ENCODE measurements around the gene ITGB2. TPM values are rescaled to one million over a fixed set of nuclear protein-coding genes. Genes with fewer than 3 reads are reported as not detected.
"Not testable (repeated sequence)": the region's sequence is repeated elsewhere in the genome, so short reads cannot be mapped to it uniquely, and the experiment has no call there.

Gene ITGB2
- total RNA-seq, 1 donor from 2014 or later, result 0.34 TPM

DNA sequence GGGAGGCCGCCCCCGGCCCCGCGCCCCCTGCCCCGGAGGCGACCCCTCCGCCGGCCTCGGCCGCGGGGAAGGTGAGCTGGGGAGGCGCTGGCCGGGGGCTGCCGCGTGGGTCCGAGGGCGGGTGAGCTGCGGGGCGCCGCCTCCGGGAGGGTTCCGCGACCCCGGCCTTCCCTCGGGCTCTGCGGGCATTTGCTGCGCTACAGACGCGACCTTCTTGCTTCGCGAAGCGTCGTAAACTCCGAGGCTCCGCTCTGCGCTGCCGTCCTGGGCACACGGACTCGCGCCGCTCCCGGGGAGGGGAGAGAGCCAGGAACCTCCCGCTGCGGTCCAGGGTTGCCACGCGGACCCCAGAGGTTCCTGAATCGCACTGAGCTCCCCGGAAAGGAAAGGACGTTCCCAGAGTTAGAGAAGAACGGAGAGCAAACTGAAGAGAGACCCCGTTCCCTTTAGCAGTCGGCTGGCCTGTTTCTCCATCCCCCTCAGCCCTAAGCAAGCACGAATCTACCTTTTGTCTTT, 19.5 kb upstream of the ITGB2 start:
- DNase-seq, result peak; percentile 44

DNA sequence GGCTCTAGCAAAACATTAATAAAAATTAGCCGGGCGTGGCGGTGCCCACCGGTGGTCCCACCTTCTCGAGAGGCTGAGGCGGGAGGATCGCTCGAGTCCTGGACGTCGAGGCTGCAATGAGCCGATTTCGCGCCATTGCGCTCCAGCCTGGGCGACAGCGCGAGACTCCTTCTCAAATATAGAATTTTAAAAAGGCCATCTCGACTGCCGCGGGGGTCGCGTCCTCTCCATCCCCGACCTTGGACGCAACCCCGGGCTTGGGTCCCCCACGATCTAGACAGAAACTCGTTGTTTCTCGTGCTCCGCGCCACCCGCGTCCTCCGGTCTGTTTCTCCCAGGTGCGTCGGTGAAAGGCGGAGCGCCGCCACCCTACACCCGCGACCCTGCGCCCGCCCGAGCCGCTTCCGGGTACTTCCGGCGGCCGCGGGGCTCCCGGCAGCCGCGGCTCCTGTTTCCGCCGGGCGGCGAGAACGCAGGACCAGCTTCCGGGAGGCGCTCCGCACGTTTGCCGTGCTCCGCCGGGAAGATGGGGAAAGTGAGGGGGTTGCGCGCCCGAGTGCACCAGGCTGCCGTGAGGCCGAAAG, 18.9 kb upstream of the ITGB2 start, which contains the start of gene SLX9:
SLX9 (plus strand) TSS at position 498 of the 584 bp plus-strand sequence; CDS start at position 527, 29 bp downstream.
- peak; percentile 71 for DNase-seq

DNA sequence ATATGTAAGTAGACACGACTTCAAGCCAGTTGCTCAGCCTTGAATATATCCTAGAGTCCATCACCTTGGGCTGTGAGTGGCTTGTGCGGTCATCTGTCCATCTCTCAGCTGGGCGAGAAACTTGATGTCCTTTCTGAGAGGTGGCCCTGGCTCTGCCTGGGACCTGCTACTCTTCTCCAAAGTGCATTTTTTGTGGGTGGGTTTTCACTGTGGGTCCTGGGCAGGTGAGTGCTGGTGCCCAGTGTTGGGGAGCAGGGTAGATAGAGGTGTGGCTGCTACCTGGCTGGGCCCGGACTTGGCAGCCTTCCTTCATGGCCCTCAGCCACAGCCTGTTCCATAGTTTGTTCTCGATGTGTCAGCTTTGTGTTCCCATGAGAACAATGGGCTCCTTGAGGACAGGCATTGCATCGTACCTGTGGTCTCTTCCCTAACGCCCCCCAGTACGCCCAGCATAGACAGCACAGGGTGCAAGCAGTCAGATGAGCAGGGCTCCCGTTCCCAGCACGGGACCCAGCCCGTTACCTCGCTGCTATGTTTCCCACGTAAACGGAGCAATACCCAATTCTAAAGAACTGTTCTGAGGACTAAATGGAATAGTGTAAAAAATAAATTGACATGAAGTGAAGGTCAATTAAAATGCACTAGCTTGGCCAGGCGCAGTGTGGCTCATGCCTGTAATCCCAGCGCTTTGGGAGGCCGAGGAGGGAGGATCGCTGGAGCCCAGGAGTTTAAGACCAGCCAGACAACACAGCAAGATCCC, 18.3 kb upstream of the ITGB2 start:
- DNase-seq, result no peak

DNA sequence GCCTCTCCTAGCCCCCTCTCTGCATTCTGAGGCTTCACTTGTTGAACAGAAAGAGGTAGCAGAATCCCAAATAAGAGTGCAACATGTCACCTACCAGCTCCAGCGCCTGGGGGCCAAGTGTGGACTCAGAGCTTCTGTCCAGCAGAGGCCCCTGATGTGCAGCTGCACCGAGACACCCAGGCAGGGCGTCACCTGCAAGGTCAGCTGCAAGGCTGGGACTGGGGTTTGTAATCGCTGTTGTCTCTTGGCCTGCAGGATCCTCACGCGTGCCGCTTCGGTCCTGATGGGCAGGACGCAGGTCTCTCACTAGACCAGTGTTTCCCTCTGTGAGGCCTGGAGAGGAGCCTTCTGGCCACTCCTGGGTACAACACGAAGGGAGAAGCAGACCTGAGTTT, 14.8 kb upstream of the ITGB2 start:
- DNase-seq, result no peak

DNA sequence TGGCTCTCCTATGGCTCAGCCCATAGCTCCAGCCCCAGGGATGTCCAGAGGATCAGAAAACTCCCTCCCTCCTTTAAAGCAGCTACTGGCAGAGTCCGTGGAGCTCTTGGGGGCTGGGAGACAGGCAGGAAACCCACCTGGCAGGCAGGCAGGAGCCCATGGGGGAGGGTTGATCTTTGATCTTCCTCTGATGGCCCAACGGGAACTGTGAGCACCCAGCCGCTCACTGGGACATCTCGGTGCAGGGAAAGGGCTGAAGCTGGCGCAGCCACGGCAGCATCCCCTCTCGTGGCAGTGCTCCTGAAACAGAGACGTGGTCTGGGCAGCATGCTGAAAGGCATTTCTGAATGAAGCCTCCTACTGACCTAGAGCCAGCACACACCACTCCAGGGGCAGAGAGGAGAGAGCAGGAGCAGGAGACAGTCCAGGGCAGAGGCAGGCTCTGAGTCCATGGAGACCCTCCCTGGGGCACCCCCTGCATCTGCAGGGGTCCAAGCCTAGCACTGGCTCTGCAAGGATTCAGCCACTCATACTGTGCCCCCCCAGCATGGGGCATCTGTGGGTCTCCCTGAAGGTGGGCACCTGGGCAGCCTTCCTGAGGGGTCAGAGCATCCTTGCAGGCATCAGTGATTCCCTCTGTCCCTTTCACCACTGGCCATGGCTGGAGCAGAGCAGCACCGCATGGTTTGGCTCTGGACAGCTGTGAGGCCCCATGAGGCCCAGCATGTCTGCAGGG, 14.3 kb upstream of the ITGB2 start:
- no peak for DNase-seq

DNA sequence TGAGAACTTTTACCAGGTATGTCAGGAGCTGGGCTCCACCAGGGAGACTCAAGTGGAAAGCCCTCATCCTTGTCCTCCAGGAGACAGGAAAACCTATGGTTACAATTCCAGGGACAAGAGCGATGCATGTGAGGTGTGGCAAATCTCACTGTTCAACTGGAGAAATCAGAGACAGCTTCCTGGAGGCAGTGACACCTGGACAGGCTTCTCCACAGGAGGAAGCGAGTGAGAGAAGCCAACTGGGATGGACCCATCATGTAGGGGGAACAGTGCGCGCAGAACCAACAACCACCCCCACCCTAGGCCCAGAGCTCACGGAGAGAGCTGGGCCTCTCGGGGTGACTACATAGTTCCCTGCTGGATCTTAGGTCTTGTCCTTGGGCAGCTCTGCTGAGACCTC, 13.6 kb upstream of the ITGB2 start:
- no peak for DNase-seq

DNA sequence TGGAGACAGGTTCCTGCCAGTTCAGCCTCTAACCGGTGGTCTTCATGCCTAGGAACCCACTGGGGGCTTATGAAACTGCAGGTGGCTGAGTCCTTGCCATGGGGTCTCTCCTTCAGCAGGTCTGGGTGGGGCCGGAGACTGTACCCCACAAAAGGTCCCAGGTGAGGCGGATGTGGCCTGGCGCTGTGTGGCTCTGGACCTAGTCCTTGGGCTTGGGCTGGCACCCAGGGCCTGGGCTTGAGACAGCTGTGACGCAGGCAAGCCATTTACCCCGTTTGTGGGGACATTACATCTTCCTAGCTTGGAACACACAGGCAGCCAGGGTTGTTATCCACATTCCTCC, 13.2 kb upstream of the ITGB2 start:
- no peak for DNase-seq

DNA sequence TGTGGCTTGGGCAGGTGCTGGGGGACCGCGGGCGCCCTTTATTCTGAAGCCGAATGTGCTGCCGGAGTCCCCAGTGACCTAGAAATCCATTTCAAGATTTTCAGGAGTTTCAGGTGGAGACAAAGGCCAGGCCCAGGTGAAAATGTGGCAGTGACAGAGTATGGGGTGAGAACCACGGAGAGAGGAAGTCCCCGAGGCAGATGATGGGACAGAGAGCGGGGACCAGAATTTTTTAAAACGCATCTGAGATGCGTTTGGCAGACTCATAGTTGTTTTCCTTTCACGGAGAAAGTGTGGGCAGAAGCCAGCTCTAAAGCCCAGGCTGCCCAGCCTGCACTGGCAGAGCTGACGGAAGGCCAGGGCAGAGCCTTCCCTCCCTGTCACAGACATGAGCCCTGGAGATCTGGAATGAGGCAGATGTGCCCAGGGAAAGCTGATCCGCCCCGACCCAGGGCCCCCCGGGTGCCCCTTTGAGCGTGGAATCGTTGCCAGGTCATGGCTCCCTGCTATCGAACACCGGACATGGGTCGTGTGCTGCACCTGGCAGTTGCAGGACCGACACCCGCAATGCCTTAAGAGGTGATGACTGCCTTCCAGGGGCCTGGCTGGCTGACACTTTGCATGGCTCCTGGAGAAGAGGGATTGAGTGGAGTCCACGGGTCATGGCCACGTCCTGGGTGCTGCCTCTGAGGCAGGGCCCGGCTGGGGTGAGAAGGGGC, 12.7 kb upstream of the ITGB2 start:
- DNase-seq, result no peak

DNA sequence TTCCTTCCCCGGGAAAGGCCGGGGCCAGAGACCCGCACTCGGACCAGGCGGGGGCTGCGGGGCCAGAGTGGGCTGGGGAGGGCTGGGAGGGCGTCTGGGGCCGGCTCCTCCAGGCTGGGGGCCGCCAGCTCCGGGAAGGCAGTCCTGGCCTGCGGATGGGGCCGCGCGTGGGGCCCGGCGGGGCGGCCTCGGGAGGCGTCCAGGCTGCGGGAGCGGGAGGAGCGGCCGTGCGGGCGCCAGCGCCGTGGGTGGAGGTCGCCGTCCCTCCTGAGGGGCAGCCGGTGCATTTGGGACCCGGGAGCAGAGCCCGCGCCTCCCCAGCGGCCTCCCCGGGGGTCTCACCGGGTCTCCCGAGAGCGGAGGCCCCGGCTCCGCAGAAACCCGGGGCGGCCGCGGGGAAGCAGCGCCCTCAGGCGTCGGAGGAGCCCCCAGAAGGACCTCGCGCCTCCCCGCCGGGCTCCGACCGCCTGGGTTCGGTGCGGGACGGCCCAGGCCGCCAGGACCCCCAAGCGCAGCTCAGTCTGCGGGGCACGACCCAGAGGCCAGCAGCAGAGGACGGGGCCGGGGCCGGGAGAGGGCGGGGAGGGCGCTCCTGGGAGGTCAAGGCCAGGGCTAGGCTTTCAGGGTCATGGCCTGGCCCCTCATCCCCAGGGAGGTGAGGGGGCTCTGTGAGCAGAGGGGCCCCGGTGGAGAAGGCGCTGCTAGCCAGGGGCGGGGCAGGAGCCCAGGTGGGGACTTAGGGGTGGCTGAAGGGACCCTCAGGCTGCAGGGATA, 11.9 kb upstream of the ITGB2 start:
- peak; percentile 55 for DNase-seq

DNA sequence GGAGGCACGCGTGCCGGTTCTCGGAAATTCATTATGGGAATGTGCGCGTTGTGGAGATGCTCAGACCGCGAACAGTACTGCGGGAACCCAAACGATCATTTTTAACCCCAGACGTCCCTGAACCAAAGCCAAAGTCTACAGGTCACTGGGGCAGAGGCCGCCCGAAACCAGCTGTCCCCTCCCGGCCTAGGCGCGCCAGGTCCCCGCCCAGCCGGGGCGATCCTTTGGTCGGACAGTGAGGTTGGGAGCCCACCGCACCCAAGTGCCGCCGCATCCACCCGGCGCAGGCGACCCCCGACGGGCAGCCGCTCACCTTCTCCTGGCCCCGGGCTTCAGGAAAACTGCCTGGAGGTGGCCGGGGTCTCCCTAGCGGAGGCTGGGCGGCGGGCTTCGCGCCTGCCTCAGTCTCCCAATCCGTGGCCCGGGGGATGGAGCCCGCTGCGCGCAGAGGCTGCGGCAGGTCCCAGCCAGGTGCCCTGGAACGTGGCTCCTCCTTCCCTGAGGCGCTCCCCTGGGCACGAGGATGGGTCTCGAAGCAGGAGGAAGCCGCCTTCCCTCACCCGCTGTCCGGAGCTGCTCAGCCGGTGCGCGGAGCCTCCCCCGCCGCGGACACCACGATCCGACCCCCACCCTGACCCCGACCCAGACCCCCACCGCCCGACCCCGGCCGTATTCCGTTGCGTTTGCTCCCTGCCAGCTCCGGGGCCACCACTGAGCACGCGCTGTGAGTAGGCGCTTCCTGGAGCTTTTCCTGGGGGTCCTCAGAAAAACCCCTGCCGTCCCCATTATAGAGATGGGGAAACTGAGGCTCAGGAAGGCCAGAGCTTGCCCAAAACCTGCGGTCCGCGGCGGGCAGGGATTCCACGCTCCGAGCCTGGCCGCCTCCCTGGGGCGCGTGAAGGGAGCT, 11.1 kb upstream of the ITGB2 start:
- no peak for DNase-seq

DNA sequence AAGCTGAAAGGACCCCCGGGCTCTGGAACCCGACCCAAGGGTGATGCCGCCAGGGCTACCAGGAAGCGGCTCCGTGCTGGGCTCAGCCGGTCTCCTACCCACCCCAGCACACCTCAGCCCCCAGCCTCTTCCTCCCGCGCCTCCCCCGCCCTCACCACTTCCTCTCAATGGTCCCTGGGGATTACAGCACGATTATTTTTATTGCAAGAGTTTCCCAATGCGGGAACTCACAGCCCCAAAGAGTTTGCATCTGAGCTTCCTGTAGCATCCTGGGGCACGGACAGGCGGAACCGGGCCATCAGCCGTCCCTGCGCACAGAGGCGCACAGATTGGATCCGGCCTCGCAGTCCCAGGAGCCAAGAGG, 10.4 kb upstream of the ITGB2 start:
- DNase-seq, result no peak

DNA sequence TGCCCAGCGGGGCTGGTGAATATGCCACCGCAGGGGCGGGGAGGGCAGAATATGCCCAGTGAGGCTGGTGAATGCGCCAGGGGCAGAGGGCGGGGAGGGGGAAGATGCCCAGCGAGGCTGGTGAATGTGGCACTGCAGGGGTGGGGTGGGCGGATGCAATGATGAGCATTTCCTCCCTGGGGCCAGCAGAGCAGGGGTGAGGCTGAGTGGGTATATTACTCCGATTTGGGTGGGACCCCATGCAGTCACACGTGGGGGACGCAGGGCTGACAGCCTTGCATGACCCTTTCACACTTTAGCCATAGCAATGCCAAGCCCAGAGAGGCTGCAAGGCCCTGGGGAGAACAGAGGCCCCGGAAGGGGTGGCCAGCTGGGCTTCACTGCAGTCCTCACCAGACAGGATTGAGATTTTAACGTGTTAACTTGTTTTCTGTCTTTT, 9.9 kb upstream of the ITGB2 start:
- DNase-seq, result no peak

DNA sequence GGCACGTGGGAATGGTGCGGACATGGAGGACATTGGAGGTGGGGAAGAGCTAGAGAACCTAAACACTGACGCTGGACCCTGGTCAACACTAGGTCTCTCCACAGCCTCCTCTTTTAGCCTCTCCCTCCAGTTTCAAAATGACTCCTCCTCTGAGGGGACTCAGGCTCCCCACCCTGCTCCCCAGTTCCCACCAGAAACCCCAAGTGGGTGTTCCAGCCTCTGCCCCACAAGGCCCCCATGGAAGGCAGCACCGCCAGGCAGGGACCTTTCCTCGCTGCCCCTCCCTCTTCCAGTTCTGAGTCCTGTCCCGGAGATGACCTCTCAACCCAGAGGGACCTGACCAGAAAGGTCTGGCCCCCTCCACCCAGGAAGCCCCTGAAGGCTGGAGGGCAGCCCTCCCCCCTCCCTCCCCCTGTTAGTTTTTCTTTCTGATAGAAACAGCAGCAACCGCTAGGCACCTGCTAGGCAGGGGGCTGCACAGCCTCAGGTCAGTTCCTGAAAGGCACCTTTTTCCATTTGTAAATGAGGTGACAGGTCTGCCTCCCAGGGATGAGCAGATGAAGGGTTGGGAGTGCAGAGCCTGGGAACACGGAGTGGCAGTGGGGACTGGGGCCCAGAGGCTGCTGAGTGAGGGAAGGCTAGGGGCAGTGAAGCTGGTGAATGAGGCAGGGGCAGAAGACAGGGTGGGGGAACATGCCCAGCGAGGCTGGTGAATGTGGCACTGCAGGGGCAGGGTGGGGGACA, 9.3 kb upstream of the ITGB2 start:
- DNase-seq, result no peak

DNA sequence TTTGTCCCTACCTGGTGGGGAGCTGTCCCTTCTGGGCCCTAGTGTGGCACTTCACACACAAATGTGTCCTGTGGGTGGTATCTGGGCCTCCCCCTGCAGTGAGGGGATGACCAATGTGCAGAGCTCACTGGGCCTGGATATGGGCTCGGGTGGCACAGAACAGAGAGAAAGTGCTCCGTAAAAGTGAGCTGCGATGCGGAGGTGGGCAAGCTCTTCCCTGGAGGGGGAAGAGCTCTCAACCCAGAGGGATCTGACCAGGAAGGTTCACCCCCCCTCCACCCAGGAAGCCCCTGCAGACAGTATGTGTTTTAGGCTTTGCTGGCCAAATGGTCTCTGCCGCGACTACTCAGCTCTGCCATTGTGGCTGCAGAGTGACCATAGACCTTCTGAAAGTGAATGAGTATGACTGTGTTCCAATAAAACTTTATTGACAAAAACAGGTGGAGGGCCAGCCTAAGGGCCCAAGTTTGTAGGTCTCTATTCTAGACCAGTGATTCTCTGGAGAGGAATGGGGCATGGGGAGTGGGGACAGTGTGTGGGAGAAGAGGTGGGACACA, 8.6 kb upstream of the ITGB2 start:
- DNase-seq, result no peak

DNA sequence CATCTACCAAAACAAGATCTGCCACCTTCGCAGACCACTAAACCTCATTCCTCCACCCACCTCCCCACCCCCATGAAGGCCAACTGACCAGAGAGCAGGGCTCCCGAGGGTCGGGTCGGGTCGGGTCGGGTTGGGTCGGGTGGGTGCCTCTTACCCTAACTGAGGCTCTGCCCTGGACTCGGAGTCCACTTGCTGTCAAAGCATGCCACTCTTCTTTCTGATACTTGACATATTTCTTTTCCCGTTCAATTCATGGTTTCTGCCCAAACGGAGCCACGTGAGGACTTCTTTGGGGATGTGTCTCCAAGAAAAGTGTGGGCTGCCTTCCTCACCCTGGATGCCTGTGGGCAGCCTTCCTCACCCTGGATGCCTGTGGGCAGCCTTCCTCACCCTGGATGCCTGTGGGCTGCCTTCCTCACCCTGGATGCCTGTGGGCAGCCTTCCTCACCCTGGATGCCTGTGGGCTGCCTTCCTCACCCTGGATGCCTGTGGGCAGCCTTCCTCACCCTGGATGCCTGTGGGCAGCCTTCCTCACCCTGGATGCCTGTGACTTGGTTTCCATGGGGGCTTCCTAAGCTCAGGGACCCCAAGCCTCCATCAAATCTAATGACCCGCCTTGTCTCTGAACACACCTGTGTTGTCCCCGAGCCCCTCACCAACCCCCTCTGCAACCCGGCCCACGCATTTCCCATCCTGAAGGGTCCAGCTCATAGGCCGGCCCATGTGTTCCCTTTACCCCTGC, 8.0 kb upstream of the ITGB2 start:
- DNase-seq, result not testable (repeated sequence)

DNA sequence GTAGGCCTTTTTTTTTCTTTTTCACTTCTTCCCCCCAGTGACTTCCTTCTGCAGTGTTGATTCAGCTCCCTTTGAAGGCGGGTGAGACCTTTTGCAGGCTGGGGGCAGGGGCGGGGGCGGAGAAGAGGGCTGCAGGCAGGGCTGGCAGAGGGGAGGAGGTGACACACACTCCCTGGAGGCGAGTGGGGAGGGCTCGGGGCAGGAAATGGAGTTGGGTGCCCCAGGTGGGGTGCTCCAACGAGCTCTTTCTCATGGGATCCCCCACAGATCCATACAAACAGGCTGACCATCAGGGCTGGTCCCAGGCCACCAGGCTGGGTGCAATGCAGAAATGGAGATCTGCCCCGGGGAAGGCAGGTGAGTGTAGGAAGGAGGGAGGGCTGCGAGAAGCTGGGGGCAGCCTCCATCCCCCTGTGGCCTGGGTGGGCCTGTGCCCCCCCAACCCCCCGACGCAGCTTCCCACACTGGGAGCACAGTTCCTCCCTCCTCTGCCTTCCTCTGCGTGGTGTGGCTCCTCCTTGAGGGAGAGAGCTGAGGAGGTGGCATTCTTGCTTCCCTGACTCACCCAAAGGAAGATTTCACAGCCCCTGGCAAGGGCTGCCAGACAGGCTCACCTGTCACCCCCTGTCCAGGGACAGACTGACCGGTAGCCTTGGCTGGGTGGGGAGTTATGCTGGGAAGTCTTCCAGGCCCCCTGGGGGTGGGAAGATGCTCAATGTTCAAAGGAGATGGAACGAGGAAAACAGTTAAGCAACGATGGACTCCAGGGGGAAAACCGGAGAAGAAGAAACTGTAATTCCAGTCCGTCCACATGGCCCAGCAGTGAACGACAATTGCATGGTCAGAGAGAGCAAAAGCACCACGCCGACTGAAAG, 7.1 kb upstream of the ITGB2 start:
- DNase-seq, result no peak

DNA sequence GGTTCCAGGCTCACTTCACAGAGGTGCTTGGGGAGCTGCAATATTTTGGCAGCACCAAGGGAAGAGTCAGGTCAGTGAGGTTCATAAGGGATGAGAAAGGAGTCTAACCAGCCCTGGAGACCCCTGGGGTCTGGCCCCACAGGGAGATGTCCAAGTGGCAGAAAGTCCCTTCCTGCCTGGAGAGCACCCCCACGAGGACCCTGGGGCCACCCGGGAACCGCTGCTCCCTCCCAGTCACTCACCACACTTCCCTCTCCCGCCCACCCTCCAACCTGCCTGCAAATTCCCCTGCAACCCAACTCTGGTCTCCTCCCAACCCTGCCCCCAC, 6.5 kb upstream of the ITGB2 start:
- DNase-seq, result no peak

DNA sequence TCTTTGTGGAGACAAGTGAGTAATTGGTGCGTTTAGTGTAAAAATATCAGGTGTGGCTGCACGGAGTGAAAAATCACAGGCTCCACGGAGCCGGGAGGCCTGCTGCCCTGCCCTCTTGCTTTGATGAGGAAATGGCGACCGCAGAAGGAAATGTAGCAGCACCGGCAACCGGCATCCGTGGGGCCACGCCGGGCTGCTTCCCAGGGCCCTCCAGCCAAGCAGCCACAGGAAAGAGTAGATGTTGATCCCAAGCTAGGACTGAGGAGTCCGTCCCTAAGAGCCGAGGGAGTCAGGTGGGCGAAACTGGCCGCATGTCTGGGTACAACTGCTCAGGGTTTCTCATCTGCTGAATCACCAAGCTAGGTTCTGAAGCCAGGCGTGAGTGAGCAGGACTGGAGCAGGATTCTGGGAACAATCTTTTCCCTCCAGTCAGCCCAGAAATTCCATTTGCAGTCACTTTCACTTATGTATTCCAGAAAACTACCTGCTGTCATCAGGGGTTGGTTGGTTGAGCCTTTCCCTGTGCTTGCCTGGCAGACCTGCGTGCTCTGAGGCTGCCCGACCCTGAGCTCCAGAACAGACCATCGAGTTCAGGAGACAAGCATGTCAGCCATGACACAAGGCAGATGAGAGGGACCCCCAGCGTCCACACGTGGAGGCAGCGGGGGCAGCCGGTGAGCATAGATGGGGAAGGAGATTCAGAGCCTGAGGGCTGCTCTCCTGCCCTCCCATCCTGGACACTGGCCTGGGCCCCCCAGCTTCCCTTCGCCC, 5.8 kb upstream of the ITGB2 start:
- DNase-seq, result no peak

All from dermis blood vessel endothelial cell (primary cell).